B cell (primary cell): ENCODE data around the gene DPYSL4.

ENCODE experiments used
- EZH2 ChIP-seq: IDR thresholded peaks from 2 replicates; pipeline ENCODE4 v1.6.1; 2012; ENCODE audit warnings: borderline replicate concordance, low read depth, mild to moderate bottlenecking, moderate library complexity, low read length; ENCODE audit not compliant: insufficient read depth, poor library complexity, severe bottlenecking
- TF ChIP-seq, protein P1 (sequence below): fragments of 200-600 bp; IDR thresholded peaks from one replicate; pipeline ENCODE4 v1.8.0; 2022; ENCODE audit warnings: antibody characterized with exemption, mild to moderate bottlenecking

DNA sequence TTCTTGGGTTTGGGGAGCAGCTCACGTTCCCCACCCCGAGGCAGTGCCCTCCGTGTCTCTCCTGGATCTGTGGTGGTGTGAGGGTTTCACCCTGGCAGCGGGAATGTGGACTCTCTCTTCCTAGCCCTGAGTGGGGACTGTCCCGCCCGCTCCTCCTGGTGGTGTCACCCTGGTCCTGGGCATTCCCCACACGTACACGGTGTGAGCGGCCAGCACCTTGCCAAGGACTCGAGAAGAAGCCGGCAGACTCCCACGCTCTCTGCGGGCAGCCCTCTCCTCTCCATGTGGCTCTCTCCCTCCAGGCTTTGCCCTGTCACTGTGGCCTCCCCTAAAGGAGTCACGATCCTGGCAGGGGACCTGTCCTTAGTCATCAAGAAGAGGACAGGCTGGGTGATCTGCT lies 24.0 kb downstream of the DPYSL4 start:
- TF ChIP-seq, protein P1, sequence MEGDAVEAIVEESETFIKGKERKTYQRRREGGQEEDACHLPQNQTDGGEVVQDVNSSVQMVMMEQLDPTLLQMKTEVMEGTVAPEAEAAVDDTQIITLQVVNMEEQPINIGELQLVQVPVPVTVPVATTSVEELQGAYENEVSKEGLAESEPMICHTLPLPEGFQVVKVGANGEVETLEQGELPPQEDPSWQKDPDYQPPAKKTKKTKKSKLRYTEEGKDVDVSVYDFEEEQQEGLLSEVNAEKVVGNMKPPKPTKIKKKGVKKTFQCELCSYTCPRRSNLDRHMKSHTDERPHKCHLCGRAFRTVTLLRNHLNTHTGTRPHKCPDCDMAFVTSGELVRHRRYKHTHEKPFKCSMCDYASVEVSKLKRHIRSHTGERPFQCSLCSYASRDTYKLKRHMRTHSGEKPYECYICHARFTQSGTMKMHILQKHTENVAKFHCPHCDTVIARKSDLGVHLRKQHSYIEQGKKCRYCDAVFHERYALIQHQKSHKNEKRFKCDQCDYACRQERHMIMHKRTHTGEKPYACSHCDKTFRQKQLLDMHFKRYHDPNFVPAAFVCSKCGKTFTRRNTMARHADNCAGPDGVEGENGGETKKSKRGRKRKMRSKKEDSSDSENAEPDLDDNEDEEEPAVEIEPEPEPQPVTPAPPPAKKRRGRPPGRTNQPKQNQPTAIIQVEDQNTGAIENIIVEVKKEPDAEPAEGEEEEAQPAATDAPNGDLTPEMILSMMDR: no peak
- no peak for TF ChIP-seq EZH2
